ENCODE measurements around the gene ABHD12.

The ABHD12 gene

GRCh38 chr20:25310921-25311728 is 79.5 kb downstream of the ABHD12 start:
- no peak for DNase-seq (ENCODE audit: low read depth)
- TF ChIP-seq, protein P1, sequence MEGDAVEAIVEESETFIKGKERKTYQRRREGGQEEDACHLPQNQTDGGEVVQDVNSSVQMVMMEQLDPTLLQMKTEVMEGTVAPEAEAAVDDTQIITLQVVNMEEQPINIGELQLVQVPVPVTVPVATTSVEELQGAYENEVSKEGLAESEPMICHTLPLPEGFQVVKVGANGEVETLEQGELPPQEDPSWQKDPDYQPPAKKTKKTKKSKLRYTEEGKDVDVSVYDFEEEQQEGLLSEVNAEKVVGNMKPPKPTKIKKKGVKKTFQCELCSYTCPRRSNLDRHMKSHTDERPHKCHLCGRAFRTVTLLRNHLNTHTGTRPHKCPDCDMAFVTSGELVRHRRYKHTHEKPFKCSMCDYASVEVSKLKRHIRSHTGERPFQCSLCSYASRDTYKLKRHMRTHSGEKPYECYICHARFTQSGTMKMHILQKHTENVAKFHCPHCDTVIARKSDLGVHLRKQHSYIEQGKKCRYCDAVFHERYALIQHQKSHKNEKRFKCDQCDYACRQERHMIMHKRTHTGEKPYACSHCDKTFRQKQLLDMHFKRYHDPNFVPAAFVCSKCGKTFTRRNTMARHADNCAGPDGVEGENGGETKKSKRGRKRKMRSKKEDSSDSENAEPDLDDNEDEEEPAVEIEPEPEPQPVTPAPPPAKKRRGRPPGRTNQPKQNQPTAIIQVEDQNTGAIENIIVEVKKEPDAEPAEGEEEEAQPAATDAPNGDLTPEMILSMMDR (IDR thresholded peaks at IDR 0.05; ENCODE audit: control insufficient read depth, extremely low read depth, insufficient read depth), result no peak
- no peak overlapping the region for H3K4me3 ChIP-seq (ENCODE audit: low read depth, low read length)

- TF ChIP-seq, protein P1 (IDR thresholded peaks at IDR 0.05; ENCODE audit: control insufficient read depth, extremely low read depth, insufficient read depth), result peak; percentile 82
- peak; percentile 85 for DNase-seq (ENCODE audit: low read depth)
- 0 out of 2 replicates have a peak overlapping the region, but pooled peaks have one; percentile 6 for H3K4me3 ChIP-seq (ENCODE audit: low read depth, low read length)
Measured at GRCh38 chr20:25310268-25310920, 80.2 kb downstream of the ABHD12 start.

GRCh38 chr20:25309395-25310267 is 81.0 kb downstream of the ABHD12 start:
- peak; percentile 84 for DNase-seq (ENCODE audit: low read depth)
- TF ChIP-seq, protein P1 (IDR thresholded peaks at IDR 0.05; ENCODE audit: control insufficient read depth, extremely low read depth, insufficient read depth), result no peak

DNA sequence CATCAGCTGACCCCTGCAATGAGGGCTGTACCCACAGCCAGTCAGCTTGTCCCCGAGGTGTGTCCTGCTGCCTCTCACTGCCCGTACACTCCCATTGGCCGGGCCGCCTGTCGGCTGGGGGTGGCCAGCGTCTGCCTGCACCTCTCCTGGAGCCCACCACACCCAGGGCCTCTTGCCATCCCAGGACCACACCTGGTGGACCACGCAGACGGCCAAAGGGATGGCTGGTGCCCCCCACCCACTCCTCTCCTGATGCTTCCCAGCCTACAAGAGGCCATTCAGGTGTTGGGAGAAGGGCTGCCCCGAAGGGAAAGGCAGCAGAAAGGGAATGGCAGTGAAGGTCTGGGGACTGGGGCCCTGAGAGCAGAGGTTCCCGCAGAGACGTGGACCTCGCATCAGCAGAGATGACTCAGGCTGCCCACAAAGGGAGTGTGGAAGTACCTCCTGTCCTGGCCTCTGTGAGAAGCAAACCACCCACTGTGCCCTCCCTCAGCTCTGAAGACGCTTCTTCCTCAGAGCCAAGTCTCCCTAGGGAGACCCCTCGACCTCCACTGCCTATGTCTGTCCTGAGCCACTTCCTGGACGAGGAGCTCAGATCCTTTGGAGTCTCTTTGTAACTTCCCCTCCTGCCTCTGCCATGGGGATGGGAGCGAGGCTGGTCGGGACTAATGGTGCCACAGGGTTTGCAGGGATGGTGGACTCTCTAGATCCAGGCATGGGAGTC is 81.8 kb downstream of the ABHD12 start:
- TF ChIP-seq, protein P1 (IDR thresholded peaks at IDR 0.05; ENCODE audit: control insufficient read depth, extremely low read depth, insufficient read depth), result no peak
- no peak overlapping the region for H3K4me3 ChIP-seq (ENCODE audit: low read depth, low read length)
- no peak for DNase-seq (ENCODE audit: low read depth)

More at GRCh38 chr20:25309395-25310267, 81.0 kb downstream of the ABHD12 start:
- H3K4me3 ChIP-seq (ENCODE audit: low read depth, low read length), result 0 out of 2 replicates have a peak overlapping the region, but pooled peaks have one; percentile 6

DNA sequence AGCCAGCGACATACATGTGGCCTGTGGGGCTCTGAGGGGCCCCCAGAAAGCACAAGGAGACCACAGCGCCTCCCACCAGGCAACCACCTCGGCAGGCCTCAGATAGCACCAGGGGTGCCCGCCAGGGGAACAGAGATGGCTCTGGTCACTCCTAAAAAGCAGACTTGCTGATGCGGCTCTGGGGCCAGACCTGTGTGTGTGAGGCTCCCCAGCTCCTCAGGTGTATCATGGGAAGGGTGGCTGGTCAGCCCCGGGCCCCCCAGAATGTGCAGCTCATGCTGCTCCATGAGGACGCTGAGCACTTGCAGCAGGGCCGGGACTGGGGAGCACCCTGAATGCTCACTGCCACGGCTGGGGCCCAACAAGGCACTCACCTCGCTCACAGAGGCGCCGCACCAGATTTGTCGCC is 82.5 kb downstream of the ABHD12 start:
- DNase-seq (ENCODE audit: low read depth), result no peak
- TF ChIP-seq, protein P1 (IDR thresholded peaks at IDR 0.05; ENCODE audit: control insufficient read depth, extremely low read depth, insufficient read depth), result no peak
- no peak overlapping the region for H3K4me3 ChIP-seq (ENCODE audit: low read depth, low read length)

Data from LNCaP clone FGC (cell line).